Endodermal cell (in vitro differentiated cells): ENCODE data around the gene CTSC. TPM values are rescaled to one million over a fixed set of nuclear protein-coding genes. Genes with fewer than 3 reads are reported as not detected.

Experiments
- DNase-seq: peaks from one replicate; pipeline ENCODE4 v3.0.0-alpha.2; 2017
- H3K27ac ChIP-seq: 2 replicates; pipeline ENCODE4 v1.5.1; 2013; ENCODE audit warnings: mild to moderate bottlenecking, low read depth, low read length, moderate library complexity
- H3K27me3 ChIP-seq: 2 replicates; pipeline ENCODE4 v1.6.1; 2013; ENCODE audit warnings: mild to moderate bottlenecking, low read length, moderate library complexity; ENCODE audit not compliant: insufficient read depth, control insufficient read depth, poor library complexity, severe bottlenecking
- H3K36me3 ChIP-seq: 2 replicates; pipeline ENCODE4 v1.7.0; 2013; ENCODE audit warnings: mild to moderate bottlenecking, low read length, moderate library complexity; ENCODE audit not compliant: control insufficient read depth, insufficient read depth
- H3K4me1 ChIP-seq: one replicate; pipeline ENCODE4 v1.7.0; 2013; ENCODE audit warnings: low read length; ENCODE audit not compliant: control insufficient read depth, insufficient read depth
- H3K4me3 ChIP-seq: 2 replicates; pipeline ENCODE4 v1.5.1; 2013; ENCODE audit warnings: mild to moderate bottlenecking, low read length, moderate library complexity
- H3K9ac ChIP-seq: 2 replicates; pipeline ENCODE4 v1.6.1; 2013; ENCODE audit warnings: mild to moderate bottlenecking, low read length, moderate library complexity; ENCODE audit not compliant: poor library complexity, severe bottlenecking; ENCODE audit errors: extremely low read depth
- H3K9me3 ChIP-seq: 2 replicates; pipeline ENCODE4 v1.6.1; 2013; ENCODE audit warnings: mild to moderate bottlenecking, low read length, moderate library complexity; ENCODE audit not compliant: control insufficient read depth
- H3K27ac Mint-ChIP-seq: 2 replicates; pipeline ENCODE4 v1.8.0; 2020; ENCODE audit warnings: mixed read lengths
- H3K27me3 Mint-ChIP-seq: 2 replicates; pipeline ENCODE4 v1.8.0; 2021; ENCODE audit warnings: mild to moderate bottlenecking, mixed read lengths; ENCODE audit not compliant: insufficient read depth
- H3K36me3 Mint-ChIP-seq: 2 replicates; pipeline ENCODE4 v1.8.0; 2020; ENCODE audit warnings: low read depth, mixed read lengths
- H3K4me1 Mint-ChIP-seq: 2 replicates; pipeline ENCODE4 v1.8.0; 2020; ENCODE audit warnings: mixed read lengths
- H3K4me3 Mint-ChIP-seq: 2 replicates; pipeline ENCODE4 v1.8.0; 2020; ENCODE audit warnings: mild to moderate bottlenecking, moderate library complexity, mixed read lengths
- H3K9me3 Mint-ChIP-seq: 2 replicates; pipeline ENCODE4 v1.8.0; 2020; ENCODE audit warnings: mild to moderate bottlenecking, mixed read lengths
- WGBS, 2 experiments: methylation state at CpG; one replicate each; pipeline versions ENCODE4 v1.1.5 to v1.1.7; 2013; ENCODE audit warnings: missing lambda C conversion rate in 2 of 2, mixed read lengths in 1 of 2; ENCODE audit not compliant: insufficient coverage in 1 of 2, insufficient read length in 1 of 2; 5-methylcytosine and 5-hydroxymethylcytosine counted together
- total RNA-seq, 2 donors: library from RNA; stranded (reverse); fragmentation: NEBNext Ultra II Directional in 1 of 2; extraction: Animal tissue kit (Norgen Biotek cat#: 25700) in 1 of 2; gene quantifications; 2 replicates in 1 of 2; 3 replicates in 1 of 2; pipeline ENCODE4 v1.2.1, GENCODE V29; 2021
- TF ChIP-seq, protein P1 (sequence below): fragments of 200-600 bp; sonication (generic); conservative IDR thresholded peaks from 2 replicates; pipeline ENCODE4 v1.5.0; 2021; ENCODE audit warnings: antibody characterized with exemption, mild to moderate bottlenecking

Gene CTSC
- total RNA-seq, 2 donors from 2014 or later, result 234 to 273 TPM

GRCh38 chr11:88353386-88353785, 15.8 kb upstream of the CTSC start:
- Histone ChIP-seq H3K4me1 (no peaks in the 10 kb centered on the region), H3K9me3 (no peaks in the 10 kb centered on the region), H3K9ac (no peak overlapping the region), H3K4me3 (no peak overlapping the region), H3K27me3 (no peaks in the 10 kb centered on the region), H3K36me3 (no peaks in the 10 kb centered on the region), H3K27ac (no peak overlapping the region)
- Mint-ChIP-seq H3K36me3 (no peaks in the 10 kb centered on the region), H3K27ac (no peak overlapping the region), H3K27me3 (no peaks in the 10 kb centered on the region), H3K9me3 (no peaks in the 10 kb centered on the region), H3K4me1 (peaks cover 2% of the 10 kb centered on the region), H3K4me3 (no peak overlapping the region)
- DNase-seq, result no peak
- TF ChIP-seq, protein P1, sequence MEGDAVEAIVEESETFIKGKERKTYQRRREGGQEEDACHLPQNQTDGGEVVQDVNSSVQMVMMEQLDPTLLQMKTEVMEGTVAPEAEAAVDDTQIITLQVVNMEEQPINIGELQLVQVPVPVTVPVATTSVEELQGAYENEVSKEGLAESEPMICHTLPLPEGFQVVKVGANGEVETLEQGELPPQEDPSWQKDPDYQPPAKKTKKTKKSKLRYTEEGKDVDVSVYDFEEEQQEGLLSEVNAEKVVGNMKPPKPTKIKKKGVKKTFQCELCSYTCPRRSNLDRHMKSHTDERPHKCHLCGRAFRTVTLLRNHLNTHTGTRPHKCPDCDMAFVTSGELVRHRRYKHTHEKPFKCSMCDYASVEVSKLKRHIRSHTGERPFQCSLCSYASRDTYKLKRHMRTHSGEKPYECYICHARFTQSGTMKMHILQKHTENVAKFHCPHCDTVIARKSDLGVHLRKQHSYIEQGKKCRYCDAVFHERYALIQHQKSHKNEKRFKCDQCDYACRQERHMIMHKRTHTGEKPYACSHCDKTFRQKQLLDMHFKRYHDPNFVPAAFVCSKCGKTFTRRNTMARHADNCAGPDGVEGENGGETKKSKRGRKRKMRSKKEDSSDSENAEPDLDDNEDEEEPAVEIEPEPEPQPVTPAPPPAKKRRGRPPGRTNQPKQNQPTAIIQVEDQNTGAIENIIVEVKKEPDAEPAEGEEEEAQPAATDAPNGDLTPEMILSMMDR, result no peak
- WGBS, 2 experiments, result 98% methylated on average over 2 of the region's 3 CpGs; no CpG with 5 or more reads in 1 of the 2 experiments

- no peaks in the 10 kb centered on the region for H3K27me3 ChIP-seq
- no peak overlapping the region for H3K4me3 ChIP-seq
- TF ChIP-seq, protein P1, result no peak
- no peaks in the 10 kb centered on the region for H3K4me1 ChIP-seq
- H3K27me3 Mint-ChIP-seq, result no peaks in the 10 kb centered on the region
- H3K9me3 Mint-ChIP-seq, result no peaks in the 10 kb centered on the region
- peaks cover under 1% of the 10 kb centered on the region for H3K4me1 Mint-ChIP-seq
- no peaks in the 10 kb centered on the region for H3K36me3 ChIP-seq
- H3K36me3 Mint-ChIP-seq, result no peaks in the 10 kb centered on the region
- H3K27ac Mint-ChIP-seq, result no peak overlapping the region
- no peak overlapping the region for H3K9ac ChIP-seq
- H3K27ac ChIP-seq, result no peak overlapping the region
- no peak overlapping the region for H3K4me3 Mint-ChIP-seq
- H3K9me3 ChIP-seq, result no peaks in the 10 kb centered on the region
- DNase-seq, result no peak
Measured at GRCh38 chr11:88352139-88352538, 14.6 kb upstream of the CTSC start.

- H3K4me1 ChIP-seq, result no peaks in the 10 kb centered on the region
- no peak overlapping the region for H3K27ac ChIP-seq
- TF ChIP-seq, protein P1, result no peak
- H3K9me3 ChIP-seq, result no peaks in the 10 kb centered on the region
- Mint-ChIP-seq H3K4me3 (no peak overlapping the region), H3K27me3 (no peaks in the 10 kb centered on the region), H3K4me1 (no peaks in the 10 kb centered on the region), H3K9me3 (no peaks in the 10 kb centered on the region), H3K36me3 (no peaks in the 10 kb centered on the region), H3K27ac (no peak overlapping the region)
- no peaks in the 10 kb centered on the region for H3K27me3 ChIP-seq
- 89% methylated on average over 1 of the region's 1 CpG; no CpG with 5 or more reads in 1 of the 2 experiments for WGBS, 2 experiments
- H3K4me3 ChIP-seq, result no peak overlapping the region
- no peak overlapping the region for H3K9ac ChIP-seq
- no peaks in the 10 kb centered on the region for H3K36me3 ChIP-seq
- no peak for DNase-seq
Measured at GRCh38 chr11:88348870-88349269, 11.3 kb upstream of the CTSC start.
